ENCODE results near the gene ERVK3-1. TPM values are rescaled to one million over a fixed set of nuclear protein-coding genes. Genes with fewer than 3 reads are reported as not detected.

The ERVK3-1 gene
- total and polyA plus RNA-seq, 2 experiments from 2014 or later: 57.9 to 71.7 TPM

DNA sequence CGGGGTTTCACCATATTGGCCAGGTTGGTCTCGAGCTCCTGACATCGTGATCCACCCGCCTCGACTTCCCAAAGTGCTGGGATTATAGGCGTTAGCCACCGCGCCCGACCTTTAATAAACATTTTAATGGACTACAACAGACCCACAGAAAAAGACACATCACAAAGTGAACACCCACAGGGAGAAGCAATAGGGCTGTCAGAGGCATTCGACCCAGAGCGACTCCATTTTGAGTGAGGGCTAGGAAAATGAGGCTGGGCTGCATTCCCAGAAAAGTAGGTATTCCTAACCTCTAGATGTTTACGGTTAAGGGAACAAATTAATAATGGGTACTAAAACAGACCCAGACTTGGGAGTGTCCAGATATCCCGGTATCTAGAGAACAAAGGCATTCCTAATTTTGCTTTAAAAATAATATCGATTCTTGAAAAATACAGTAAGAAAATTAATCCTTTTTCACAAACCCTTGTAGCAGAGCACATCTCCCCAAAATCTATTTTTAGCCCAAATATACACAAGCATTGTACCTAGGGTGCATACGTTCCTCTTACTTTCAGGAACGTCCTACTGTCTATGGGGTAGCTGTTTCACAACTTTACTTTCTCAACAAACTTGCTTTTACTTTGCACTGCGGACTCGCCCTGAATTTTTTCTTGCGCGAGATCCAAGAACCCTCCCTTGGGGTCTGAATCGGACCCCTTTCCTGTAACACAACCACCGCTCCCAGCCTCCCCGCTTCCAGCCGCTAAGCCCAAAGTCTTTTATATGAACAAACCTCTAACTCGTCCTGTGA is 27.2 kb upstream of the ERVK3-1 start:
- Histone ChIP-seq H3K9me2 (replicated peaks; ENCODE audit: insufficient read depth) (no peaks in the 10 kb centered on the region), H3K4me1 (ENCODE audit: insufficient read depth) (peaks cover 6% of the 10 kb centered on the region), H3K27me3 (no peaks in the 10 kb centered on the region), H3K27ac (peak overlapping the region; percentile 86), H3K4me2 (peak overlapping the region; percentile 78), H3K9me3 (ENCODE audit: low read depth) (no peaks in the 10 kb centered on the region), H3K36me3 (replicated peaks; ENCODE audit: insufficient read depth, low read depth) (no peaks in the 10 kb centered on the region), H4K20me1 (ENCODE audit: insufficient read depth, poor library complexity, severe bottlenecking) (no peaks in the 10 kb centered on the region), H3K4me3 (peak overlapping the region; percentile 25), H2AFZ (peak overlapping the region; percentile 70), H3K79me2 (peaks cover 52% of the 10 kb centered on the region)
- 48% methylated on average over 25 of the region's 25 CpGs for WGBS (ENCODE audit: low lambda C conversion rate, missing lambda C conversion rate)
- DNase-seq (ENCODE audit: low spot score): no peak
- TF ChIP-seq, protein P1, sequence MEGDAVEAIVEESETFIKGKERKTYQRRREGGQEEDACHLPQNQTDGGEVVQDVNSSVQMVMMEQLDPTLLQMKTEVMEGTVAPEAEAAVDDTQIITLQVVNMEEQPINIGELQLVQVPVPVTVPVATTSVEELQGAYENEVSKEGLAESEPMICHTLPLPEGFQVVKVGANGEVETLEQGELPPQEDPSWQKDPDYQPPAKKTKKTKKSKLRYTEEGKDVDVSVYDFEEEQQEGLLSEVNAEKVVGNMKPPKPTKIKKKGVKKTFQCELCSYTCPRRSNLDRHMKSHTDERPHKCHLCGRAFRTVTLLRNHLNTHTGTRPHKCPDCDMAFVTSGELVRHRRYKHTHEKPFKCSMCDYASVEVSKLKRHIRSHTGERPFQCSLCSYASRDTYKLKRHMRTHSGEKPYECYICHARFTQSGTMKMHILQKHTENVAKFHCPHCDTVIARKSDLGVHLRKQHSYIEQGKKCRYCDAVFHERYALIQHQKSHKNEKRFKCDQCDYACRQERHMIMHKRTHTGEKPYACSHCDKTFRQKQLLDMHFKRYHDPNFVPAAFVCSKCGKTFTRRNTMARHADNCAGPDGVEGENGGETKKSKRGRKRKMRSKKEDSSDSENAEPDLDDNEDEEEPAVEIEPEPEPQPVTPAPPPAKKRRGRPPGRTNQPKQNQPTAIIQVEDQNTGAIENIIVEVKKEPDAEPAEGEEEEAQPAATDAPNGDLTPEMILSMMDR (IDR thresholded peaks at IDR 0.05; ENCODE audit: poor library complexity): no peak
- TF ChIP-seq EZH2phosphoT487 (IDR thresholded peaks at IDR 0.05; ENCODE audit: low read depth, severe bottlenecking, unreplicated experiment) (no peak), EZH2 (IDR thresholded peaks at IDR 0.05; ENCODE audit: borderline replicate concordance) (no peak)

DNA sequence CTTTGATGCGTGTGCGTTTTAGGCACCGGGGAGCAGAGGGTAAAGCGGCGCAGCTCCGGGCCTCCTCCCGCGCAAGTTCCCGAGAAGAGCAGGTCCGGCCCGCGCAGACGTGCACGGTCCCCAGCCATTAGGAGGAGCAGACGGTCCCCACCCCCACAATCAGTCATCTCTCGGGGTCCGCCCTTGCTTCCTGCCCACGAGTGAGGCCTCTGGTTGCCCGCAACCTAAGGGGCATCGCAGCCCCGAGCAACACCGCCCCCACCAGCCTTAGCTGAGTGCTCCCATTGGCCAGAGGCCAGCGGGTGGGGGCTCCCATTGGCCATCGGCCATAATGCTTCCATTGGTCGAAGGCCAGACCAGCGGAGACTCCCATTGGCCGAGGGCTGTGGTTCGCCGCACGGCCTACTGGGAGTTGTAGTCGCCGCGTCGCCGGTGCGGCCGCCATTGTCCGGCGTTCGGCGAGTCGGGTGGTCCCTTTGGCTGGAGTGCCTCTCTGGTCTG is 26.6 kb upstream of the ERVK3-1 start, which contains the start of gene ZNF8:
Gene ZNF8, plus strand, starts transcription at position 415 of the 501 bp plus-strand sequence. CDS start 127 bp downstream, outside the sequence.
- TF ChIP-seq EZH2phosphoT487 (IDR thresholded peaks at IDR 0.05; ENCODE audit: low read depth, severe bottlenecking, unreplicated experiment): no peak
- TF ChIP-seq EZH2 (IDR thresholded peaks at IDR 0.05; ENCODE audit: borderline replicate concordance): no peak
- TF ChIP-seq, protein P1 (IDR thresholded peaks at IDR 0.05; ENCODE audit: poor library complexity): no peak
- H3K9me2 ChIP-seq (replicated peaks; ENCODE audit: insufficient read depth): no peaks in the 10 kb centered on the region
- DNase-seq (ENCODE audit: low spot score): peak; percentile 99
- peak within 1 kb of the TSS; percentile 88 for H3K27ac ChIP-seq
- peaks cover 59% of the 10 kb centered on the region for H3K79me2 ChIP-seq
- peak within 1 kb of the TSS; percentile 88 for H3K4me2 ChIP-seq
- H3K9me3 ChIP-seq (ENCODE audit: low read depth): no peaks in the 10 kb centered on the region
- WGBS (ENCODE audit: low lambda C conversion rate, missing lambda C conversion rate): under 1% methylated on average over 42 of the region's 42 CpGs
- H3K36me3 ChIP-seq (replicated peaks; ENCODE audit: insufficient read depth, low read depth): no peaks in the 10 kb centered on the region
- H4K20me1 ChIP-seq (ENCODE audit: insufficient read depth, poor library complexity, severe bottlenecking): no peaks in the 10 kb centered on the region
- H3K4me3 ChIP-seq: peak within 1 kb of the TSS; percentile 53
- H3K4me1 ChIP-seq (ENCODE audit: insufficient read depth): peaks cover 6% of the 10 kb centered on the region
- H2AFZ ChIP-seq: peak within 1 kb of the TSS; percentile 70
- no peaks in the 10 kb centered on the region for H3K27me3 ChIP-seq

DNA sequence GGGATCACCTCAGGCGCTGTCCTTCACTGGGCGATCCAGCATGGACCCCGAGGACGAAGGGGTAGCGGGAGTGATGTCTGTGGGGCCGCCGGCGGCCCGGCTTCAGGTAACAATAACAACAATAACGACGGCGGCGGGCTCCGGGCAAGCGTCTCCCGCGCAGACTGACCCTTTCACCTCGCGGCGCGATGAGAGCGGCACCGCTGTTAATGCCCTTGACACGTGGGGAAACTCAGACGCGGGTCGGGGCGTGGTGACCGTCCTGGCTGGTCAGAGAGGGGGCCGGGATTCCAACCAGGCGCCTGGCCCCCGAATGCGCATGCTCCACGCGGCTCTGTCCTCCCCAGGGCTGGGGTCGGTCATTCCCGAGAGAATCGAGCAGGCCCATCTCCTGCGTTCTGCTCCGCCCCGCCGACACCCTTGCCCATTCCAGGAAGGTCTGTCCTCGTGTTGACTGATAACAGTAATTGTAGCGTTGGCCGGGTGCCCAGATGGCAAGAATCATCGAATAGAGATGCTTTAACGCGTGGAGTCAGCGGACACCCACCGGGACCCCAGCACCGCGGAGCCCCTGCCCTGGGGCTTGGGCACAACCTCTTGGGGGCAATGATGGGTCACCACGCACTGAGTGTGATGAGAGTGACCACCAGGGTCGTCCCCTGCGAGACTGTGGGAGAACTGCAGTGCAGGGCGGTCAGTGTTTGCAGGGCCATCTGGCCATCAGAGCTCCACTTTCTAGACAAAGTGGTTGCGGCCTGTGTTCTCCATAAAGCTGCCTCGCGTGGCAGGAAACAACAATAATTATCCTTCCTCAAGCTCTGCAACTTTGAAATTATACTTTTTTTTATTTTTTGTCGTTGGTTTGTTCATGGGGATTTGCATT is 25.9 kb upstream of the ERVK3-1 start:
- Histone ChIP-seq H3K27me3 (no peaks in the 10 kb centered on the region), H3K9me3 (ENCODE audit: low read depth) (no peaks in the 10 kb centered on the region), H4K20me1 (ENCODE audit: insufficient read depth, poor library complexity, severe bottlenecking) (no peaks in the 10 kb centered on the region), H2AFZ (peak overlapping the region; percentile 44), H3K79me2 (peaks cover 66% of the 10 kb centered on the region), H3K4me2 (peak overlapping the region; percentile 88), H3K4me1 (ENCODE audit: insufficient read depth) (peaks cover 6% of the 10 kb centered on the region), H3K4me3 (peak overlapping the region; percentile 53), H3K36me3 (replicated peaks; ENCODE audit: insufficient read depth, low read depth) (no peaks in the 10 kb centered on the region), H3K9me2 (replicated peaks; ENCODE audit: insufficient read depth) (no peaks in the 10 kb centered on the region), H3K27ac (peak overlapping the region; percentile 88)
- 4% methylated on average over 56 of the region's 60 CpGs for whole genome bisulfite sequencing (ENCODE audit: low lambda C conversion rate, missing lambda C conversion rate)
- TF ChIP-seq EZH2 (IDR thresholded peaks at IDR 0.05; ENCODE audit: borderline replicate concordance) (no peak), EZH2phosphoT487 (IDR thresholded peaks at IDR 0.05; ENCODE audit: low read depth, severe bottlenecking, unreplicated experiment) (no peak)
- TF ChIP-seq, protein P1 (IDR thresholded peaks at IDR 0.05; ENCODE audit: poor library complexity): no peak
- peak; percentile 80 for DNase-seq (ENCODE audit: low spot score)
